SK-N-SH (cell line): Measurements from ENCODE around the gene EML1.

Source experiments
- CTCF ChIP-seq: fragments of 200-600 bp; sonication (generic); IDR thresholded peaks from 2 replicates; pipeline ENCODE4 v1.6.1; 2017; ENCODE audit warnings: antibody characterized with exemption, mild to moderate bottlenecking, moderate library complexity
- EP300 ChIP-seq, 2 experiments: IDR thresholded peaks; 2 replicates each; pipeline versions ENCODE4 v1.4.0 to v1.6.1; 2012; ENCODE audit warnings: borderline replicate concordance in 1 of 2, low read depth in 1 of 2, low read length in 1 of 2
- GABPA ChIP-seq: IDR thresholded peaks from 2 replicates; pipeline ENCODE4 v1.4.0; 2012; ENCODE audit warnings: low read depth, mild to moderate bottlenecking
- JUND ChIP-seq: IDR thresholded peaks from 2 replicates; pipeline ENCODE4 v1.4.0; 2012
- NFIC ChIP-seq: IDR thresholded peaks from 2 replicates; pipeline ENCODE4 v1.4.0; 2012; ENCODE audit warnings: borderline replicate concordance
- USF1 ChIP-seq: IDR thresholded peaks from 2 replicates; pipeline ENCODE4 v1.4.0; 2012; ENCODE audit warnings: low read depth, borderline replicate concordance

- TF ChIP-seq CTCF, result no peak
- no peak for TF ChIP-seq USF1
- TF ChIP-seq EP300 (IDR thresholded peaks at IDR 0.05; ENCODE audit: borderline replicate concordance in 1 of 2, low read depth in 1 of 2, low read length in 1 of 2), result no peak
- no peak for TF ChIP-seq JUND
- TF ChIP-seq NFIC, result no peak
- TF ChIP-seq GABPA, result no peak
These were observed 77.4 kb downstream of the EML1 start for GRCh38 chr14:99870617-99871016.
